CD14-positive monocyte (primary cell): ENCODE measurements around the gene HELB. TPM values are rescaled to one million over a fixed set of nuclear protein-coding genes. Genes with fewer than 3 reads are reported as not detected.
A peak's percentile ranks its signal among the peaks of the same experiment; 100 is the strongest.

ENCODE experiments used
- DNase-seq, 3 donors: peaks; one replicate each; pipeline ENCODE4 v3.0.0-alpha.2; 2011 to 2022
- H2AFZ ChIP-seq: 2 replicates; pipeline ENCODE4 v1.6.0; 2012; ENCODE audit warnings: mild to moderate bottlenecking, low read depth, low read length, inconsistent platforms; ENCODE audit not compliant: insufficient read depth, poor library complexity, severe bottlenecking
- H3K27ac ChIP-seq, 2 donors: 1 replicate in 1 of 2; 2 replicates in 1 of 2; pipeline ENCODE4 v1.5.1; 2012 to 2013; ENCODE audit warnings: low read length in 2 of 2, control low read depth in 1 of 2, inconsistent platforms in 1 of 2, low read depth in 1 of 2, mild to moderate bottlenecking in 1 of 2
- H3K27me3 ChIP-seq, 2 donors: one replicate each; pipeline versions ENCODE4 v1.6.0 to v1.6.1; 2011 to 2013; ENCODE audit warnings: low read length in 2 of 2; ENCODE audit not compliant: control insufficient read depth in 2 of 2, insufficient read depth in 2 of 2
- H3K36me3 ChIP-seq, 2 donors: replicated peaks in 1 of 2; 1 replicate in 1 of 2; 2 replicates in 1 of 2; pipeline versions ENCODE4 v1.5.1 to v1.6.1; 2012 to 2013; ENCODE audit warnings: low read length in 2 of 2, control low read depth in 1 of 2, inconsistent platforms in 1 of 2, mild to moderate bottlenecking in 1 of 2; ENCODE audit not compliant: insufficient read depth in 2 of 2, control insufficient read depth in 1 of 2
- H3K4me1 ChIP-seq, 2 donors: 1 replicate in 1 of 2; 2 replicates in 1 of 2; pipeline versions ENCODE4 v1.5.1 to v1.6.1; 2012 to 2013; ENCODE audit warnings: low read length in 2 of 2, control low read depth in 1 of 2, inconsistent platforms in 1 of 2, mild to moderate bottlenecking in 1 of 2, moderate library complexity in 1 of 2; ENCODE audit not compliant: insufficient read depth in 2 of 2, control insufficient read depth in 1 of 2
- H3K4me2 ChIP-seq: replicated peaks from 2 replicates; pipeline ENCODE3; 2012; ENCODE audit warnings: low read length, moderate library complexity, mild to moderate bottlenecking; ENCODE audit not compliant: poor library complexity, severe bottlenecking; ENCODE audit errors: extremely low read depth
- H3K4me3 ChIP-seq, 3 experiments: fragments of 200-600 bp in 1 of 3; sonication (generic) in 1 of 3; replicated peaks in 1 of 3; 1 replicate in 2 of 3; 2 replicates in 1 of 3; pipeline ENCODE4 v1.5.1; 2011 to 2013; ENCODE audit warnings: low read length in 3 of 3, mild to moderate bottlenecking in 3 of 3, control low read depth in 2 of 3, low read depth in 2 of 3, inconsistent platforms in 1 of 3, moderate library complexity in 1 of 3
- H3K79me2 ChIP-seq: 2 replicates; pipeline ENCODE4 v1.6.0; 2012; ENCODE audit warnings: mild to moderate bottlenecking, control low read depth, inconsistent platforms, low read length, moderate library complexity; ENCODE audit not compliant: insufficient read depth
- H3K9ac ChIP-seq: 2 replicates; pipeline ENCODE4 v1.6.0; 2017; ENCODE audit warnings: low read length, mild to moderate bottlenecking; ENCODE audit not compliant: insufficient read depth, poor library complexity, severe bottlenecking
- H3K9me3 ChIP-seq, 2 donors: replicated peaks in 1 of 2; 1 replicate in 1 of 2; 2 replicates in 1 of 2; pipeline versions ENCODE4 v1.5.1 to v1.6.1; 2012 to 2013; ENCODE audit warnings: low read length in 2 of 2, control low read depth in 1 of 2; ENCODE audit not compliant: control insufficient read depth in 1 of 2, insufficient read depth in 1 of 2
- H4K20me1 ChIP-seq: 2 replicates; pipeline ENCODE4 v1.6.0; 2012; ENCODE audit warnings: mild to moderate bottlenecking, low read length, control low read depth, moderate library complexity; ENCODE audit not compliant: insufficient read depth
- H3K27ac Mint-ChIP-seq, 7 donors: one replicate each; pipeline ENCODE4 v1.8.0; 2020; ENCODE audit warnings: mild to moderate bottlenecking in 7 of 7, mixed read lengths in 7 of 7, moderate library complexity in 6 of 7, inconsistent platforms in 2 of 7
- H3K27me3 Mint-ChIP-seq, 3 donors: one replicate each; pipeline ENCODE4 v1.8.0; 2021 to 2022; ENCODE audit warnings: low read depth in 3 of 3, mild to moderate bottlenecking in 3 of 3, mixed read lengths in 3 of 3, moderate library complexity in 3 of 3, inconsistent platforms in 1 of 3
- H3K36me3 Mint-ChIP-seq, 2 donors: one replicate each; pipeline ENCODE4 v1.8.0; 2020; ENCODE audit warnings: mixed read lengths in 2 of 2, inconsistent platforms in 1 of 2, mild to moderate bottlenecking in 1 of 2
- H3K4me1 Mint-ChIP-seq: one replicate; pipeline ENCODE4 v1.8.0; 2020; ENCODE audit warnings: mild to moderate bottlenecking, mixed read lengths
- H3K4me3 Mint-ChIP-seq, 2 donors: one replicate each; pipeline ENCODE4 v1.8.0; 2020; ENCODE audit warnings: mild to moderate bottlenecking in 2 of 2, mixed read lengths in 2 of 2, moderate library complexity in 1 of 2
- H3K9me3 Mint-ChIP-seq, 7 donors: one replicate each; pipeline ENCODE4 v1.8.0; 2020 to 2022; ENCODE audit warnings: mixed read lengths in 7 of 7, mild to moderate bottlenecking in 6 of 7, moderate library complexity in 6 of 7, inconsistent platforms in 2 of 7
- WGBS: methylation state at CpG from one replicate; pipeline ENCODE4 v1.1.5; 2013; ENCODE audit warnings: missing lambda C conversion rate; ENCODE audit not compliant: insufficient coverage; 5-methylcytosine and 5-hydroxymethylcytosine counted together
- intact Hi-C, 2 donors: fragments of 100-400 bp; cut with micrococcal nuclease; formaldehyde crosslinking; loops; one replicate each; pipeline versions ENCODE4 v1.15.0 to v1.15.1; 2023
- polyA plus RNA-seq, 3 donors: library from polyadenylated mRNA; depleted of rRNA in 1 of 3; unstranded in 2 of 3; stranded (reverse) in 1 of 3; fragments of 300-500 nt in 2 of 3; fragments of >200 nt in 1 of 3; fragmentation: Illumina TruSeq in 2 of 3; gene quantifications; 1 replicate in 2 of 3; 2 replicates in 1 of 3; pipeline ENCODE4 v1.2.3, GENCODE V29; 2012 to 2021
- TF ChIP-seq, protein P1 (sequence below): fragments of 200-600 bp; IDR thresholded peaks from one replicate; pipeline ENCODE4 v1.8.0; 2022; ENCODE audit warnings: antibody characterized with exemption, mild to moderate bottlenecking

The HELB gene
- polyA plus RNA-seq, 3 donors, result 1.8 to 3.4 (median 3.0) TPM

GRCh38 chr12:66367015-66367667 lies 64.8 kb downstream of the HELB start:
- TF ChIP-seq, protein P1, sequence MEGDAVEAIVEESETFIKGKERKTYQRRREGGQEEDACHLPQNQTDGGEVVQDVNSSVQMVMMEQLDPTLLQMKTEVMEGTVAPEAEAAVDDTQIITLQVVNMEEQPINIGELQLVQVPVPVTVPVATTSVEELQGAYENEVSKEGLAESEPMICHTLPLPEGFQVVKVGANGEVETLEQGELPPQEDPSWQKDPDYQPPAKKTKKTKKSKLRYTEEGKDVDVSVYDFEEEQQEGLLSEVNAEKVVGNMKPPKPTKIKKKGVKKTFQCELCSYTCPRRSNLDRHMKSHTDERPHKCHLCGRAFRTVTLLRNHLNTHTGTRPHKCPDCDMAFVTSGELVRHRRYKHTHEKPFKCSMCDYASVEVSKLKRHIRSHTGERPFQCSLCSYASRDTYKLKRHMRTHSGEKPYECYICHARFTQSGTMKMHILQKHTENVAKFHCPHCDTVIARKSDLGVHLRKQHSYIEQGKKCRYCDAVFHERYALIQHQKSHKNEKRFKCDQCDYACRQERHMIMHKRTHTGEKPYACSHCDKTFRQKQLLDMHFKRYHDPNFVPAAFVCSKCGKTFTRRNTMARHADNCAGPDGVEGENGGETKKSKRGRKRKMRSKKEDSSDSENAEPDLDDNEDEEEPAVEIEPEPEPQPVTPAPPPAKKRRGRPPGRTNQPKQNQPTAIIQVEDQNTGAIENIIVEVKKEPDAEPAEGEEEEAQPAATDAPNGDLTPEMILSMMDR, result no peak
- intact Hi-C loops, result no loop called here
- Histone ChIP-seq H3K9me3 (no peaks in the 10 kb centered on the region), H4K20me1 (no peaks in the 10 kb centered on the region), H2AFZ (peak overlapping the region; percentile 54), H3K4me1 (peaks cover 20 to 22% of the 10 kb centered on the region in 2 donors), H3K4me3 (no peak overlapping the region), H3K9ac (no peak overlapping the region), H3K27ac (peak overlapping the region; percentile 11 to 55), H3K79me2 (no peaks in the 10 kb centered on the region), H3K4me2 (no peak overlapping the region), H3K27me3 (no peaks in the 10 kb centered on the region), H3K36me3 (peaks cover 0 to 3% of the 10 kb centered on the region in 2 donors)
- DNase-seq, result no peak
- H3K36me3 Mint-ChIP-seq, result peaks cover 6 to 13% of the 10 kb centered on the region in 2 donors
- H3K4me1 Mint-ChIP-seq, result peaks cover 26% of the 10 kb centered on the region
- peak overlapping the region in 2 of 7 donors; percentile 13 to 68 for H3K27ac Mint-ChIP-seq
- 71% methylated on average over 1 of the region's 3 CpGs for WGBS
- H3K27me3 Mint-ChIP-seq, result no peaks in the 10 kb centered on the region
- H3K9me3 Mint-ChIP-seq, result no peaks in the 10 kb centered on the region
- no peak overlapping the region for H3K4me3 Mint-ChIP-seq

DNA sequence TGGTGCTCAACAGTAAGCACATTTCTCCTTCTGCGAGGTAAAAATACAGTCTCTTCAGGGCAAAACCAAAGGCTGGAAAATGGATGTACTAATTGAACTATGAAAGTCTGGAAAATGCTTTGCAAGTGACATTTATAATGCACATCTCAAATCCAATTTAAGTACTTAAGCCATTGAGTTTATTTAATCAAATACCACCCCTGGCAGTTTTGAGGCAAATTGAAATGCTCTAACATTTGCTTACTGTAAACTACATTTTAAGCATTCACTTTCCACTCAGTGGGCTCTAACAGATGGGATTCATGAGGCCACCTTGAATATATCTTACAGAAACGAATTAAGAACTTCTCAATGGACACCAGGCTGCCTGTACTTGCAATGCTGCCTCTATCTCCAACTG lies 69.7 kb downstream of the HELB start:
- intact Hi-C loops, result no loop called here
- no peak overlapping the region for H3K4me3 ChIP-seq
- Mint-ChIP-seq H3K36me3 (peaks cover 9 to 15% of the 10 kb centered on the region in 2 donors), H3K27me3 (no peaks in the 10 kb centered on the region), H3K4me1 (peaks cover 10% of the 10 kb centered on the region), H3K4me3 (no peak overlapping the region), H3K27ac (no peak overlapping the region), H3K9me3 (no peaks in the 10 kb centered on the region)
- TF ChIP-seq, protein P1, result no peak
- H3K9me3 ChIP-seq, result no peaks in the 10 kb centered on the region
- no peak overlapping the region for H3K27ac ChIP-seq
- H3K4me2 ChIP-seq, result no peak overlapping the region
- no peak overlapping the region for H2AFZ ChIP-seq
- H3K36me3 ChIP-seq, result peaks cover 0 to 3% of the 10 kb centered on the region in 2 donors
- no CpG with 5 or more reads among the region's 2 CpGs for WGBS
- no peak overlapping the region for H3K9ac ChIP-seq
- H4K20me1 ChIP-seq, result no peaks in the 10 kb centered on the region
- DNase-seq, result no peak
- no peaks in the 10 kb centered on the region for H3K27me3 ChIP-seq
- peaks cover 3 to 4% of the 10 kb centered on the region in 2 donors for H3K4me1 ChIP-seq
- no peaks in the 10 kb centered on the region for H3K79me2 ChIP-seq
